HL-60 (cell line): ENCODE results near the gene DEPDC1.

Source experiments
- DNase-seq, 2 experiments: peaks; one replicate each; pipeline ENCODE4 v3.0.0-alpha.2; 2010 to 2020; ENCODE audit warnings: low read depth in 1 of 2, low spot score in 1 of 2
- H3K27ac ChIP-seq: fragments of 250-450 bp; sonication (Bioruptor Pico); replicated peaks from 2 replicates; pipeline ENCODE4 v1.5.1; 2020; ENCODE audit warnings: mild to moderate bottlenecking, moderate library complexity
- H3K27me3 ChIP-seq: fragments of 250-450 bp; sonication (Bioruptor Pico); 2 replicates; pipeline ENCODE4 v1.5.1; 2021; ENCODE audit warnings: mild to moderate bottlenecking, moderate library complexity; ENCODE audit not compliant: insufficient read depth, poor library complexity, severe bottlenecking
- H3K4me3 ChIP-seq: replicated peaks from 2 replicates; pipeline ENCODE4 v1.5.1; 2011; ENCODE audit warnings: mild to moderate bottlenecking, control low read depth, low read length; ENCODE audit not compliant: insufficient read depth
- GABPA ChIP-seq: IDR thresholded peaks from 2 replicates; pipeline ENCODE4 v1.6.1; 2012; ENCODE audit warnings: low read depth
- POLR2AphosphoS5 ChIP-seq: IDR thresholded peaks from 2 replicates; pipeline ENCODE4 v1.6.1; 2012; ENCODE audit warnings: low read depth
- SPI1 ChIP-seq: IDR thresholded peaks from 2 replicates; pipeline ENCODE4 v1.6.1; 2012; ENCODE audit warnings: low read depth, mild to moderate bottlenecking, borderline replicate concordance
- TF ChIP-seq, protein P1 (sequence below): IDR thresholded peaks from one replicate; pipeline ENCODE4 v1.5.1; 2011; ENCODE audit warnings: low read length, control low read depth, inconsistent platforms; ENCODE audit not compliant: insufficient read depth
- TF ChIP-seq, protein P2 (sequence below): IDR thresholded peaks from 2 replicates; pipeline ENCODE4 v1.6.1; 2012; ENCODE audit warnings: low read depth; ENCODE audit not compliant: insufficient replicate concordance

DEPDC1 gene

DNA sequence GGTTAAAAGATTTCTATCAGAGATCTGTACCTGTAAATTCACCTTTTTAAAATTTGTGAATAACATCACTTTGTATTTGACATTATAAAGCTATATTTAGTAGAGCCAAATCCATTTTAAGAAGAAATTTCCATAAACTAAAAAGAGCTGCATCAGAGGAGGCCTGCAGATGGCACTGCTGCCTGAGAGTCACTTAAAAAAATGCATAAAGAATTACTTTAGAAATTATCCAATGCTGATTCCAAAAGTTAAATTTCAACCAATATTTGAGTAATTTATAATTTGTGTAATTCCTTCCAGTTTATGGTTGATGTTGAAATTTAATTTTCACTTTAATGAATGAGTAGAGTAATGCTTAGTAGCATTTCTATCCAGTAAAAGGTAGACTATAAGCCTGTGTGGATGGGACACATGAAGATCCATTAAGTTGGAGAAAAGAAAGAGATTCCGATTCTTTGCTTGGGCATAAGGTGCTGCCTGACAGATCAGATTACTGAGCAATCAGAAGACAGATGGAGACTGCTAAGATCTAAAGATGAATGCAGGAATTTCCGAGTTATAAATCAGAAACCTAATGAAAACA, 26.4 kb downstream of the DEPDC1 start:
- no peak overlapping the region for H3K4me3 ChIP-seq
- no peak overlapping the region for H3K27ac ChIP-seq
- no peaks in the 10 kb centered on the region for H3K27me3 ChIP-seq
- TF ChIP-seq, protein P1, sequence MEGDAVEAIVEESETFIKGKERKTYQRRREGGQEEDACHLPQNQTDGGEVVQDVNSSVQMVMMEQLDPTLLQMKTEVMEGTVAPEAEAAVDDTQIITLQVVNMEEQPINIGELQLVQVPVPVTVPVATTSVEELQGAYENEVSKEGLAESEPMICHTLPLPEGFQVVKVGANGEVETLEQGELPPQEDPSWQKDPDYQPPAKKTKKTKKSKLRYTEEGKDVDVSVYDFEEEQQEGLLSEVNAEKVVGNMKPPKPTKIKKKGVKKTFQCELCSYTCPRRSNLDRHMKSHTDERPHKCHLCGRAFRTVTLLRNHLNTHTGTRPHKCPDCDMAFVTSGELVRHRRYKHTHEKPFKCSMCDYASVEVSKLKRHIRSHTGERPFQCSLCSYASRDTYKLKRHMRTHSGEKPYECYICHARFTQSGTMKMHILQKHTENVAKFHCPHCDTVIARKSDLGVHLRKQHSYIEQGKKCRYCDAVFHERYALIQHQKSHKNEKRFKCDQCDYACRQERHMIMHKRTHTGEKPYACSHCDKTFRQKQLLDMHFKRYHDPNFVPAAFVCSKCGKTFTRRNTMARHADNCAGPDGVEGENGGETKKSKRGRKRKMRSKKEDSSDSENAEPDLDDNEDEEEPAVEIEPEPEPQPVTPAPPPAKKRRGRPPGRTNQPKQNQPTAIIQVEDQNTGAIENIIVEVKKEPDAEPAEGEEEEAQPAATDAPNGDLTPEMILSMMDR, result peak; percentile 4
- TF ChIP-seq, protein P2, sequence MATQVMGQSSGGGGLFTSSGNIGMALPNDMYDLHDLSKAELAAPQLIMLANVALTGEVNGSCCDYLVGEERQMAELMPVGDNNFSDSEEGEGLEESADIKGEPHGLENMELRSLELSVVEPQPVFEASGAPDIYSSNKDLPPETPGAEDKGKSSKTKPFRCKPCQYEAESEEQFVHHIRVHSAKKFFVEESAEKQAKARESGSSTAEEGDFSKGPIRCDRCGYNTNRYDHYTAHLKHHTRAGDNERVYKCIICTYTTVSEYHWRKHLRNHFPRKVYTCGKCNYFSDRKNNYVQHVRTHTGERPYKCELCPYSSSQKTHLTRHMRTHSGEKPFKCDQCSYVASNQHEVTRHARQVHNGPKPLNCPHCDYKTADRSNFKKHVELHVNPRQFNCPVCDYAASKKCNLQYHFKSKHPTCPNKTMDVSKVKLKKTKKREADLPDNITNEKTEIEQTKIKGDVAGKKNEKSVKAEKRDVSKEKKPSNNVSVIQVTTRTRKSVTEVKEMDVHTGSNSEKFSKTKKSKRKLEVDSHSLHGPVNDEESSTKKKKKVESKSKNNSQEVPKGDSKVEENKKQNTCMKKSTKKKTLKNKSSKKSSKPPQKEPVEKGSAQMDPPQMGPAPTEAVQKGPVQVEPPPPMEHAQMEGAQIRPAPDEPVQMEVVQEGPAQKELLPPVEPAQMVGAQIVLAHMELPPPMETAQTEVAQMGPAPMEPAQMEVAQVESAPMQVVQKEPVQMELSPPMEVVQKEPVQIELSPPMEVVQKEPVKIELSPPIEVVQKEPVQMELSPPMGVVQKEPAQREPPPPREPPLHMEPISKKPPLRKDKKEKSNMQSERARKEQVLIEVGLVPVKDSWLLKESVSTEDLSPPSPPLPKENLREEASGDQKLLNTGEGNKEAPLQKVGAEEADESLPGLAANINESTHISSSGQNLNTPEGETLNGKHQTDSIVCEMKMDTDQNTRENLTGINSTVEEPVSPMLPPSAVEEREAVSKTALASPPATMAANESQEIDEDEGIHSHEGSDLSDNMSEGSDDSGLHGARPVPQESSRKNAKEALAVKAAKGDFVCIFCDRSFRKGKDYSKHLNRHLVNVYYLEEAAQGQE, result no peak
- no peak for TF ChIP-seq POLR2AphosphoS5
- DNase-seq, result no peak

DNA sequence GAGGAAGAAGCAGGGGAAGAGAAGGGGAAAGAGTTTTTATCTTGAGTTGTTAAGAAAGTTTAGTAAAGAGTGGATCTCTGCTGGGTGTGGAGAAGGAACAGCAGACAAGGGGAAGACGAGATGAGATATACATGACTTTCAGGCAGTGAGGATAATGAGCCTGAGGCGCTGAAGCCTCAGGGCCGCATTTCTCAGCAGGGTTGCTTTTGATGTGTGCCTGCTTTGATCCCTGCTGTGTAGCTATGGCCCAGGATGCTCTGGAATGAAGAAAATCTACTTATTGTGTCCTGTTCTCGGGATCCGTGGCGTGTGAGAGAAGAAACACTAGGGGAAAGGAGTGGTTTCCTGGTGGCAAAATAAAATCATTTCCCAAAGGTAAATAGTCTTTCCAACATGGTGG, 32.0 kb downstream of the DEPDC1 start:
- TF ChIP-seq SPI1 (no peak), GABPA (no peak), POLR2AphosphoS5 (no peak)
- TF ChIP-seq, protein P1, result no peak
- TF ChIP-seq, protein P2, result no peak
- Histone ChIP-seq H3K4me3 (no peak overlapping the region), H3K27me3 (no peaks in the 10 kb centered on the region), H3K27ac (no peak overlapping the region)
- no peak for DNase-seq

DNA sequence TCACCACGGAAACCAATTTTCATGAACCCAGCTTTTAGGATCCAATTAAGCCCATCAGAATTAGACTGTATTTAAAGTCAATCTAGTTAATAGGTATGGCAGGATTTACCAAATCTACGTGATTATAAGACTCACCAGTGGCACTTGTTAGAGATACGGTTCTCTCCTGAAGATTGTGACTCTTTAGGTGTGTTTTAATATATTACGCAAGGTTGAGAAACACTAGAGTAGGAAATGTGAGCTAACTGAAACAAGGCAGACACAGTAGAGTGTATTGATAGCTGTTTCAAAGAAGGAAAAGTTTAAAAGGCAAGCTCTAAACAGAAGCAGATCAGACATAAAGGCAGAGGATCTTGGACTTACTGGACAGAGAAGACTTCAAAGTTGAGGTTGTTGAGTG, 35.9 kb downstream of the DEPDC1 start:
- Histone ChIP-seq H3K4me3 (no peak overlapping the region), H3K27ac (no peak overlapping the region), H3K27me3 (peaks cover 5% of the 10 kb centered on the region)
- no peak for DNase-seq
- TF ChIP-seq, protein P2, result no peak
- TF ChIP-seq GABPA, result no peak
- no peak for TF ChIP-seq SPI1
- TF ChIP-seq, protein P1, result no peak
- TF ChIP-seq POLR2AphosphoS5, result no peak
